ENCODE results near the gene TCEA2.

The TCEA2 gene

GRCh38 chr20:64030371-64031134 lies 32.4 kb upstream of the TCEA2 start:
- DNase-seq, result no peak
- H3K36me3 Mint-ChIP-seq, result peaks cover 44 to 69% of the 10 kb centered on the region in 2 donors
- no peak for ATAC-seq (replicated peaks)
- H3K4me1 Mint-ChIP-seq, result peaks cover 8 to 10% of the 10 kb centered on the region in 2 donors
- H3K27me3 Mint-ChIP-seq, result no peaks in the 10 kb centered on the region
- no peak overlapping the region for H3K4me3 Mint-ChIP-seq
- H3K27ac Mint-ChIP-seq, result no peak overlapping the region
- H3K9me3 Mint-ChIP-seq, result no peaks in the 10 kb centered on the region

DNA sequence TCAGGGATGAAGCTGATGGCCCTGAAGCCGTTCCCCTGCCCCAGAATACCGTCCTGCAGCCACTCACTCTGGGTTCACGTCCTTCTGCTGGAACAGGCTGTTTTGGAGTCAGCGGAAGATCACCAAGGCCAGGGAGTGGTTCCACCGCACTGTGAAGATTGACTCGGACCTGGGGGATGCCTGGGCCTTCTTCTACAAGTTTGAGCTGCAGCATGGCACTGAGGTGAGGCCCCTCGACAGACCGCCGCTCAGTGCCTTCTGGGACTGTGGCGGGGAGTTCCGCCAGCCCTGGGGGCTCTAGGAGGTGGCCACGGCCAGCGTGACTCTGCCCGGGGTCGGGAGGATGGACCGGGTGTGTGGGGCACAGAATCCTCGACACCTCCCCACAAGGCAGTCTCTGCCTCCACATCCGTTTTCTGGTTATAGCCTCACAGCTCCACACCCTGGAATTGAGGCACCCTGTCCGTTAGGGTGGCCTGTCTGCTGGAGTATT lies 31.1 kb upstream of the TCEA2 start:
- Mint-ChIP-seq H3K9me3 (no peaks in the 10 kb centered on the region), H3K4me3 (no peak overlapping the region), H3K4me1 (peaks cover 10 to 16% of the 10 kb centered on the region in 2 donors), H3K36me3 (peaks cover 39 to 63% of the 10 kb centered on the region in 2 donors), H3K27me3 (peaks cover 0 to 4% of the 10 kb centered on the region in 2 donors), H3K27ac (no peak overlapping the region)
- ATAC-seq (replicated peaks), result no peak
- DNase-seq, result no peak

DNA sequence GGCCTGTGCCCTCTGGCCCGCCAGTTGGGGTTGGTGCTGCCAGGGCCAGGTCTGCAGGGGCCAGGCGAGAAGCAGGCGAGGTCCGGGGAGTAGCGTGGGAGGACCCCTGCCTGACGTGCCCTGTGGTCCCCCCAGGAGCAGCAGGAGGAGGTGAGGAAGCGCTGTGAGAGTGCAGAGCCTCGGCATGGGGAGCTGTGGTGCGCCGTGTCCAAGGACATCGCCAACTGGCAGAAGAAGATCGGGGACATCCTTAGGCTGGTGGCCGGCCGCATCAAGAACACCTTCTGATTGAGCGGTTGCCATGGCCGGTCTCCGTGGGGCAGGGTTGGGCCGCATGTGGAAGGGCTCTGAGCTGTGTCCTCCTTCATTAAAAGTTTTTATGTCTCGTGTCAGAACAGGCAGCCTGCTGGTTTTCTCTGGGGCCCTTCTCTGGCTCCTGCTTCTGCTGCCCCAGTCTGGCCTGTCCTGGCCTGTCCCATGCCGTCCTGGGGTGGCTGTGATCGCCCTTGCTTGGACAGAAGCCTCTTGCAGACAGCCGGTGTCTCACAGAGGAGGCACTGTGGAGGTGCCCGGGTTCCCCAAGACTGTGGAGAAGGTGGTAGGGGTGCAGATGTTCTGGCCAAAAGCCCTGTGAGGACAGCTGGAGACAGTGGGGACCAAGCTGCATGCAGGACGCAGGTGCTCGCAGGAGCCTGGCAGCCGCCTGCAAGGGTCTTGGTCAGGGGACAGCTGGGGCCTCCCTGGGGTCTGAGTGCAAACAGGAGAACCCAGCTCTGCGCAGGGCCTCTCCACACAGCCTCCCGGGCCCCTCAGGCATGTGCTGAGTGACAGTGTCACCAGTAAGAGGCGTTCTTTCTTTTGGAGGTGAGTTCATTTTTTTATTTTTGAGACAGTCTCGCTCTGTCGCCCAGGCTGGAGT lies 30.0 kb upstream of the TCEA2 start:
- Mint-ChIP-seq H3K27me3 (peaks cover 0 to 15% of the 10 kb centered on the region in 2 donors), H3K4me1 (peaks cover 15 to 27% of the 10 kb centered on the region in 2 donors), H3K9me3 (no peaks in the 10 kb centered on the region), H3K27ac (peak overlapping the region; percentile 38), H3K36me3 (peaks cover 32 to 54% of the 10 kb centered on the region in 2 donors), H3K4me3 (no peak overlapping the region)
- DNase-seq (no peak), ATAC-seq (replicated peaks) (no peak)

DNA sequence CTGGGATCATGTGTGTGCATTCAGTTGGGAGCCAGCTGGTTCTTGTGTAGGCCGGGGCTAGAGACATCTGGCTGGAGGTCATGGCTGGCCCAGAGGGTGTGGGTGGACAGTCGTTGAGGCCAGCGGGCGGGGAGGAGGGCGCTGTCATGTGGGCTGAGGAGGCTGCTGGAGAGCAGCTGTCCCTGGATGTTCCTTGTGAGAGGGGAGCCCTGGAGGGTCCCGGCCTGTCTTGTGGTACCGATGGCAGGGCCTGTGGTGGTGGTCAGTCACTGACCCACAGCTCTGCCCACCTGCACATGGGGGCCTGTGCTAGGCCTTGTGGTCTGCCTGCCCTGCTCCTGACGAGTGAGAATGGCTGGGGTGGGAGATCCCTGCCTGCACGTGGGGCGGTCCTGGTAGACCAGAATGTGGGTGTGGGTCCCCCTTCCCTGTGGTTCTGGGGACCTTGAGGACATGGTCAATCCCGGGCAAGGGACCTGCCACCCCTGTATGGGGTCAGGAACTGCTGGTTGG lies 29.0 kb upstream of the TCEA2 start:
- DNase-seq, result no peak
- Mint-ChIP-seq H3K27me3 (peaks cover 0 to 23% of the 10 kb centered on the region in 2 donors), H3K9me3 (no peaks in the 10 kb centered on the region), H3K4me1 (peaks cover 15 to 36% of the 10 kb centered on the region in 2 donors), H3K36me3 (peaks cover 29 to 49% of the 10 kb centered on the region in 2 donors), H3K4me3 (no peak overlapping the region), H3K27ac (peak overlapping the region; percentile 51)
- no peak for ATAC-seq (replicated peaks)

DNA sequence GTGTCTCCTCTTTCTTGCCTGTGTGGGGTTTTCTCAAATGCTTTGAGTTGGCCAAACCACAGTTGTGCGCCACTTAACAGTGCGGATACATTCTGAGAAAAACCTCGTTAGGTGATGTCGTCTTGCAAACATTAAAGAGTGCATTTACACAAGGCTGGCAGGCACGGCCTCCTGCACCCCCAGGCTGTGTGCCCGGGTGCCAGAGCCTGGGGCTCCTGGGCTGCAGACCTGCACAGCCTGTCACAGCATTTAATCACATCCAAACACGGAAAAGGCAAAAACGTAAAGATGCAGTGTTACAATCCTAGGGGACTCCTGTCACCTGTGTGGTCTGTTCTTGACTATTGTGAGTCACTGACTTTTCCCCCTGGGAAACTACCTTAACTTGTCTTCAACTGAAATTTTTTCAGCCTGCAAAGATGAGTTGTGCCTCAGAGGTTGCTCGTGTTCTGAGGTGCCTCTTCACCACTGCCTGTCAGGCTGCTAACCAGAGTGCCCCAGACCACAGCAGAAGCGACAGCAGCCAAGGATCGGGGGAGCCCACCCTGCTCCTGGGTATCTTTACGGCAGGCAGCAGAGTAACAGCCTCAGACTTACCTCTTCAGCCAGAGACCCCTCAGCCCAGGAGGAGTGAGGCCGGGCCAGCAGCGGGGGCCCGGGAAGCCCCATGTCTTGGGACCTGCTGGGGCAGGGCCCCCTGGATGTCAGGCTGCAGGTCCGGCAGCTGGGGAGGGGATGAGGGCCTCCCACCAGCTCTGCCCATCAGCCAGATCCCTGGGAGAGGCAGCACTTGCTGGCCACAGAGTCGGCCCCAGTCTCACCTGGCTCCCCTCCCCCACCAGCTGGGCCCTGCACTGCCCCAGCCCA lies 27.7 kb upstream of the TCEA2 start:
- H3K36me3 Mint-ChIP-seq, result peaks cover 20 to 40% of the 10 kb centered on the region in 2 donors
- H3K27ac Mint-ChIP-seq, result peak overlapping the region; percentile 31
- no peak for DNase-seq
- peak in 1 of 2 donors; percentile 28 for ATAC-seq (replicated peaks)
- peak overlapping the region; percentile 23 to 35 for H3K4me3 Mint-ChIP-seq
- no peaks in the 10 kb centered on the region for H3K9me3 Mint-ChIP-seq
- peaks cover 19 to 46% of the 10 kb centered on the region in 2 donors for H3K4me1 Mint-ChIP-seq
- H3K27me3 Mint-ChIP-seq, result peaks cover 7 to 30% of the 10 kb centered on the region in 2 donors

GRCh38 chr20:64035933-64036345 lies 27.1 kb upstream of the TCEA2 start, which contains the start of gene C20orf204:
C20orf204 (plus strand) TSS chr20:64036182; CDS start chr20:64036324, 142 bp downstream.
- H3K36me3 Mint-ChIP-seq, result peaks cover 14 to 36% of the 10 kb centered on the region in 2 donors
- peak within 1 kb of the TSS; percentile 31 for H3K27ac Mint-ChIP-seq
- H3K27me3 Mint-ChIP-seq, result peaks cover 7 to 33% of the 10 kb centered on the region in 2 donors
- DNase-seq, result no peak
- H3K9me3 Mint-ChIP-seq, result no peaks in the 10 kb centered on the region
- peaks cover 19 to 46% of the 10 kb centered on the region in 2 donors for H3K4me1 Mint-ChIP-seq
- ATAC-seq (replicated peaks), result no peak
- H3K4me3 Mint-ChIP-seq, result peak within 1 kb of the TSS; percentile 23 to 35

DNA sequence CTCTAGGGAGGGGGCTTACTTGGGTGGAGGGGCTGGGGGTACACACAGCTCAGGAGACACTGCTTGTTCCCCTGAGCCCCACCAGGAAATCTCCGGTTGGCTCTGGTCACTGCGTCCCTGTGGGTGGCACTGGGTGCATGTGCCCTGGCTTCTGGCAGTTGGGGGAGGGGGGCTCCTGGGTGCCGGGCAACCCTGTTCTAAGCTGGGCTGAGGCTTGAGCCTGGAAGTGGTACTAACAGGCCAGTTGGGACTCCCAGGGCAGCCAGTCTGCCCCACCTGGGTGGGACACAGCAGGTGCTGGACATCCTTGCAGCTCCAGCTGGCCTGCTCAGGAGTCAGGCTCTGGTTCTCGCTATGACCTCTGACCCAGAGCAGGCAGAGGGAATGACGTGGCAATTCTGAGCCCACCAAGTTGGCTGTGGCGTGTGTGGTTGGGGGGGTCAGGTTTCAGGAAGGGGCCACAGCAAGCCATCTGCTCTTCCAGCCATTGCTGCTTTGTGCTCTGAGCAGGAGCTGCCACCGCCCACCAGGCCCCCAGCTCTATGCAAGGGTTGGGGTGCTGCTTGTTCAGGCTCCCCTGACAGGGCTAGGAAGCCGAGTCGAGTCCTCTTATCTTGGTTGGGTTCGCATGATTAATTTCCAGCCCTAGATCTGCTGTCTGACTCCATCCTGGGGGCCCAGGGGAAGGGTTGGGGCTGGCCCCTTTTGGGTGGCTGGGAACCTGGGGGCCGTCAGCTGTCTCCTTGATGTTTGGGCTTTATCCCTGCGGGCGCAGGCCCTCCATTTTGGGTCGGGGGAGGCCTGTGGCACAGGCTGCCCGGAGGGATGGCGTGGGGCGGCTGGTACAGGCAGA lies 26.4 kb upstream of the TCEA2 start:
- DNase-seq (no peak), ATAC-seq (replicated peaks) (no peak)
- no peak overlapping the region for H3K27ac Mint-ChIP-seq
- H3K36me3 Mint-ChIP-seq, result peaks cover 9 to 33% of the 10 kb centered on the region in 2 donors
- peaks cover 19 to 46% of the 10 kb centered on the region in 2 donors for H3K4me1 Mint-ChIP-seq
- H3K9me3 Mint-ChIP-seq, result no peaks in the 10 kb centered on the region
- H3K27me3 Mint-ChIP-seq, result peaks cover 7 to 33% of the 10 kb centered on the region in 2 donors
- H3K4me3 Mint-ChIP-seq, result peak overlapping the region in 1 of 2 donors; percentile 19

- ATAC-seq (replicated peaks), result no peak
- Mint-ChIP-seq H3K27ac (no peak overlapping the region), H3K9me3 (no peaks in the 10 kb centered on the region), H3K27me3 (peaks cover 7 to 37% of the 10 kb centered on the region in 2 donors), H3K36me3 (peaks cover 9 to 27% of the 10 kb centered on the region in 2 donors), H3K4me1 (peaks cover 19 to 46% of the 10 kb centered on the region in 2 donors), H3K4me3 (no peak overlapping the region)
- DNase-seq, result no peak
Observed at GRCh38 chr20:64037199-64037497, 25.9 kb upstream of the TCEA2 start.

DNA sequence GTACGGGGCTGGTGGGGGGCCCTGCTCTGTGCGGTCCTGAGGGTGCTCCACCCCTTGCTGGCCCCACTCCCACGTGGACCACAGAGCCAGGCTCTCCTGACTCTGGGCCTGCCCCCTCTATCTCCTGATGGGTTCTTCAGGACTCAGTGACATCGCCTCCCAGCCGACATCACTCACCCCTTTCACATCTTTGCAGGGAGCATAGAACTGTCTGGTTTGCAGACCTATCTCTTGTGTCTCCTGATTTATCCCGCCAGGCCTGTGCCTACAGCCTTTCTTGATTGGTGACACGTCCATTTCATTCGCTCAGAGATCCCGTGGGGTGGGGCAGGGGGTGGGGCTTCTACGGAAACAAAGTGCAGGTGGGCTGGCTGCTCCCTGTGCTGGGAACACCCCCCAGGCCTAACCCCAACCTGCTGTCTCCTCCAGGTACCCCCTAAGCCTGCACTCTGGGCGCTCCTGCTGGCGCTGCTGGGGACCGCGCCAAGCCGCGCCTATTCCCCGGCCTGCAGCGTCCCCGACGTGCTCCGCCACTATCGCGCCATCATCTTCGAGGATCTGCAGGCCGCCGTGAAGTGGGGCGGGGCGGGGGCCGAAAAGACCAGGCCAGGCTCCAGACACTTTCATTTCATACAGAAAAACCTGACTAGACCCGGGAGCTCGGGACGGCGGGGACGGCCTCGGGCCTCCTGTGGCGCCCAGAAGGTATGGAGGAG lies 25.3 kb upstream of the TCEA2 start:
- peaks cover 19 to 42% of the 10 kb centered on the region in 2 donors for H3K4me1 Mint-ChIP-seq

DNA sequence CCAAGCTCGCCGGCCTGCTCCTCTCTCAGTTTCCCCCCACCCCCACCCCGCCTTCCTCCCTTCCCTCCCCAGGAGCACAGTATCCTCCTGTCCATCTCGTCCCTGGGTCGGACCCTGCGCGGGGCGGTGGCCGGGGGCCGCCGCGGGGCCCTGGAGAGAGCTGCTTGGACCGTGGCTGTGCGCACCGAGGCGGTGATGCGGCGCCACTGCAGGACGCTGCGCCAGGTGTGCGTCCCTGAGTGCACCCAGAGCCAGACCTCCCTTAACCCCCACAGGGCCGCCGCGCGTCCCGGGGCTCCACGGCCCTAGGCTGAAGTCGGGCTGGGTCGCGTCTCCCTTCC lies 24.8 kb upstream of the TCEA2 start:
- ATAC-seq (replicated peaks), result peak; percentile 33 to 39
- peaks cover 5 to 17% of the 10 kb centered on the region in 2 donors for H3K36me3 Mint-ChIP-seq
- peaks cover 19 to 42% of the 10 kb centered on the region in 2 donors for H3K4me1 Mint-ChIP-seq
- no peak for DNase-seq
- no peaks in the 10 kb centered on the region for H3K9me3 Mint-ChIP-seq
- no peak overlapping the region for H3K27ac Mint-ChIP-seq
- peak overlapping the region in 1 of 2 donors; percentile 86 for H3K4me3 Mint-ChIP-seq
- H3K27me3 Mint-ChIP-seq, result peaks cover 7 to 39% of the 10 kb centered on the region in 2 donors

More for the DNA sequence above, 25.3 kb upstream of the TCEA2 start:
- peaks cover 7 to 39% of the 10 kb centered on the region in 2 donors for H3K27me3 Mint-ChIP-seq
- H3K9me3 Mint-ChIP-seq, result no peaks in the 10 kb centered on the region
- no peak overlapping the region for H3K27ac Mint-ChIP-seq
- H3K4me3 Mint-ChIP-seq, result peak overlapping the region in 1 of 2 donors; percentile 86
- H3K36me3 Mint-ChIP-seq, result peaks cover 5 to 22% of the 10 kb centered on the region in 2 donors
- ATAC-seq (replicated peaks) (no peak), DNase-seq (no peak)

DNA sequence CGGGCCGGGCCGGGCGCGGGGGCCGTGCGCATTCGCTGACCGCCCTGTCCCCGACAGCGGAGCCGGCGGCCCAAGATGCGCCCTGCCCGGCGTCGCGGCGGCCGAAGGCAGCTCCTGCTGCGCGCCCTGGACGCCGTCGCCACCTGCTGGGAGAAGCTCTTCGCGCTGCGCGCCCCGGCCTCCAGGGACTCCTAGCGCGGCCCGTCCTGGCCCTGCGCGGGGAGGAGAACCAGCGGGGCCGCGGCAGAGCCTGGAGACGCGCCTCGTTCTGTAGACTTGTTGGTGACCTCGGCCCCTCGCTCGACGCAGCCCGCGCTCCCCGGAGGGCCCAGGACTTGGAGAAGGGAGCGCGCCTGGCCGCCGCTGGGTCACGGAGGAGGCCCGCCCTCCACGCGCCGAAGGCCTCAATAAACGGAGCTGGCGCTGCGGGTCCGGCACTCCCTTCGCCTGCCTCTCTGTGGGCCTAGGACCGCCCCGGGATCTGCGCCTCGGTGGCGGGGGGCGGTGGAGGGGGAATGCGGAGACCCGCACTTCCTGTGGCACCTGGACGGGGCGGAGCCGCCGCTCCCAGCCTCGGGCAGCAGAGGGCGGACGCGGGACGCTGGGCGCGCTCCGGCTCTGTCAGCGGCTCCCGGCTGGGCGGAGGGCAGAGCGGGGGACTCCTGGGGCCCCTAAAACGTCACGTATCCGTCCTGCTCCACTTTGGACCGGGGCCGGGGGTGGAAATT lies 24.3 kb upstream of the TCEA2 start:
- DNase-seq, result peak; percentile 68
- peak; percentile 79 to 83 for ATAC-seq (replicated peaks)
- Mint-ChIP-seq H3K4me3 (peak overlapping the region; percentile 80 to 86), H3K9me3 (no peaks in the 10 kb centered on the region), H3K27me3 (peaks cover 7 to 39% of the 10 kb centered on the region in 2 donors), H3K36me3 (peaks cover 2 to 14% of the 10 kb centered on the region in 2 donors), H3K27ac (peak overlapping the region; percentile 62), H3K4me1 (peaks cover 19 to 42% of the 10 kb centered on the region in 2 donors)

Measured in stimulated activated naive B cell treated with anti-CD40 and anti-IgM and Interleukin-4, amounts not matched to agents 10 μg/mL and 1 μg/mL and 100 μg/mL, for 72 hours (primary cell).